ENCODE results near the gene PRR36. TPM values are rescaled to one million over a fixed set of nuclear protein-coding genes. Genes with fewer than 3 reads are reported as not detected.

Gene PRR36
- total RNA-seq, 4 donors from 2014 or later, result 2.5 TPM; not detected in 3

- TF ChIP-seq EP300 (IDR thresholded peaks at IDR 0.05) (no peak), POLR2A (IDR thresholded peaks at IDR 0.05) (no peak)
- TF ChIP-seq, protein P1, sequence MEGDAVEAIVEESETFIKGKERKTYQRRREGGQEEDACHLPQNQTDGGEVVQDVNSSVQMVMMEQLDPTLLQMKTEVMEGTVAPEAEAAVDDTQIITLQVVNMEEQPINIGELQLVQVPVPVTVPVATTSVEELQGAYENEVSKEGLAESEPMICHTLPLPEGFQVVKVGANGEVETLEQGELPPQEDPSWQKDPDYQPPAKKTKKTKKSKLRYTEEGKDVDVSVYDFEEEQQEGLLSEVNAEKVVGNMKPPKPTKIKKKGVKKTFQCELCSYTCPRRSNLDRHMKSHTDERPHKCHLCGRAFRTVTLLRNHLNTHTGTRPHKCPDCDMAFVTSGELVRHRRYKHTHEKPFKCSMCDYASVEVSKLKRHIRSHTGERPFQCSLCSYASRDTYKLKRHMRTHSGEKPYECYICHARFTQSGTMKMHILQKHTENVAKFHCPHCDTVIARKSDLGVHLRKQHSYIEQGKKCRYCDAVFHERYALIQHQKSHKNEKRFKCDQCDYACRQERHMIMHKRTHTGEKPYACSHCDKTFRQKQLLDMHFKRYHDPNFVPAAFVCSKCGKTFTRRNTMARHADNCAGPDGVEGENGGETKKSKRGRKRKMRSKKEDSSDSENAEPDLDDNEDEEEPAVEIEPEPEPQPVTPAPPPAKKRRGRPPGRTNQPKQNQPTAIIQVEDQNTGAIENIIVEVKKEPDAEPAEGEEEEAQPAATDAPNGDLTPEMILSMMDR (IDR thresholded peaks at IDR 0.05), result no peak
- Histone ChIP-seq H3K4me1 (no peaks in the 10 kb centered on the region), H3K36me3 (no peaks in the 10 kb centered on the region), H3K4me3 (no peak overlapping the region), H3K27ac (no peak overlapping the region), H3K9me3 (no peaks in the 10 kb centered on the region), H3K27me3 (no peaks in the 10 kb centered on the region)
- DNase-seq (ENCODE audit: low spot score in 2 of 2), result no peak
- 83 to 85% methylated on average over 11 of the region's 11 CpGs for WGBS, 2 donors
These were observed 32.2 kb downstream of the PRR36 start for GRCh38 chr19:7841751-7842660.

DNA sequence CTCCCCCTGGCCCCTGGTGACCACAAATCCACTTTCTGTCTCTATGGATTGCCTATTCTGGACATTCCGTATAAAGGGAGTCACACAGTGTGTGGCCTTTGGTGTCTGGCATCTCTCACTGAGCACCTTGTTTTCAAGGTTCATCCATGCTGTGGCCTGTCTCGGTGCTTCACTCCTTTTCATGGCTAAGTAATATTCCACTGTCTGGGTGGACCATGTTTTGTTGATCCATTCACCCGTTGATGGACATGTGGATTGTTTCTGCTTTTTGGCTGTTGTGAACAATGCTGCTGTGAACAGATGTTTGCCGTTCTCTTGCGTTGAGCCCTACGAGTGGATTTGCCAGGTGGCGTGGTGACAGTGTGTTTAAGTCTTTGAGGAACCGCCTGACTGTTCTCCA lies 33.6 kb downstream of the PRR36 start:
- Histone ChIP-seq H3K4me3 (no peak overlapping the region), H3K36me3 (no peaks in the 10 kb centered on the region), H3K9me3 (no peaks in the 10 kb centered on the region), H3K27ac (no peak overlapping the region), H3K27me3 (no peaks in the 10 kb centered on the region), H3K4me1 (no peaks in the 10 kb centered on the region)
- TF ChIP-seq, protein P1 (IDR thresholded peaks at IDR 0.05), result no peak
- TF ChIP-seq POLR2A (IDR thresholded peaks at IDR 0.05) (no peak), EP300 (IDR thresholded peaks at IDR 0.05) (no peak)
- 93 to 97% methylated on average over 8 of the region's 8 CpGs for WGBS, 2 donors
- DNase-seq (ENCODE audit: low spot score in 2 of 2), result no peak

- H3K4me3 ChIP-seq, result no peak overlapping the region
- DNase-seq (ENCODE audit: low spot score in 2 of 2), result no peak
- no peaks in the 10 kb centered on the region for H3K4me1 ChIP-seq
- WGBS, 2 donors, result 83 to 85% methylated on average over 6 of the region's 6 CpGs
- no peaks in the 10 kb centered on the region for H3K27me3 ChIP-seq
- no peaks in the 10 kb centered on the region for H3K9me3 ChIP-seq
- no peaks in the 10 kb centered on the region for H3K36me3 ChIP-seq
- no peak overlapping the region for H3K27ac ChIP-seq
- TF ChIP-seq POLR2A (IDR thresholded peaks at IDR 0.05), result no peak
- TF ChIP-seq EP300 (IDR thresholded peaks at IDR 0.05), result no peak
- TF ChIP-seq, protein P1 (IDR thresholded peaks at IDR 0.05), result no peak
These were observed 34.7 kb downstream of the PRR36 start for GRCh38 chr19:7839476-7839875.

GRCh38 chr19:7833225-7834099 lies 40.7 kb downstream of the PRR36 start:
- TF ChIP-seq EP300 (IDR thresholded peaks at IDR 0.05) (peak in 1 of 2 donors; percentile 64), POLR2A (IDR thresholded peaks at IDR 0.05) (no peak)
- TF ChIP-seq, protein P1 (IDR thresholded peaks at IDR 0.05), result no peak
- peak overlapping the region in 3 of 4 donors; percentile 5 to 87 (median 36) for H3K27ac ChIP-seq
- H3K27me3 ChIP-seq, result no peaks in the 10 kb centered on the region
- peak; percentile 34 to 47 for DNase-seq (ENCODE audit: low spot score in 2 of 2)
- H3K4me1 ChIP-seq, result peaks cover 0 to 42% (median 18%) of the 10 kb centered on the region in 4 donors
- no peaks in the 10 kb centered on the region for H3K9me3 ChIP-seq
- H3K36me3 ChIP-seq, result no peaks in the 10 kb centered on the region
- H3K4me3 ChIP-seq, result no peak overlapping the region
- 67 to 71% methylated on average over 21 of the region's 23 CpGs for WGBS, 2 donors

Measured in tibial nerve (tissue), 4 donors.